Midbrain (tissue), 1 donor: Measurements from ENCODE around the gene MIX23.

Source experiments
- DNase-seq: peaks from one replicate; lab custom pipeline; 2025; lab: John Stamatoyannopoulos, UW

MIX23 gene

GRCh38 chr3:122351612-122352011 lies 31.4 kb downstream of the MIX23 start:
- no peak for DNase-seq

DNA sequence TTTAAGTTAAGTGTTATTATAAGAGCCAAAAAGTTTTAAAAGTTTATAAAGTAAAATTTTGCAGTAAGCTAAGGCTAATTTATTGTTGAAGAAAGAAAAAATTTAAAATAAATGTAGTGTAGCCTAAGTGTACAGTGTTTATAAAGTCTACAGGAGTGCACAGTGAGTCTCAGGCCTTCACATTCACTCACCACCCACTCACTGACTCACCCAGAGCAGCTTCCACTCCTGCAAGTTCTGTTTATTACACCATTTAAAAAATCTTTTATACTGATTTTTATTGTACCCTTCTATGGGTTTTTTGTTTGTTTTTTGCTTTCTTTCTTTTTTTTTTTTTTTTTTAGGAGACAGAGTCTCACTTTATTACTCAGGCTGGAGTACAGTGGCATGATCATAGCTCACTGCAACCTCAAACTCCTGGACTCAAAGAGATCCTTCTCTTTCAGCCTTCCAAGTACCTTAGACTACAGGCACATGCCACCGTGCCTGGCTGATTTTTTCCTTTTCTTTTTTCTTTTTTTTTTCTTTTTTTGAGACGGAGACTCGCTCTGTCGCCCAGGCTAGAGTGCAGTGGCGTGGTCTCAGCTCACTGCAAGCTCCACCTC lies 32.1 kb downstream of the MIX23 start:
- DNase-seq, result no peak

DNA sequence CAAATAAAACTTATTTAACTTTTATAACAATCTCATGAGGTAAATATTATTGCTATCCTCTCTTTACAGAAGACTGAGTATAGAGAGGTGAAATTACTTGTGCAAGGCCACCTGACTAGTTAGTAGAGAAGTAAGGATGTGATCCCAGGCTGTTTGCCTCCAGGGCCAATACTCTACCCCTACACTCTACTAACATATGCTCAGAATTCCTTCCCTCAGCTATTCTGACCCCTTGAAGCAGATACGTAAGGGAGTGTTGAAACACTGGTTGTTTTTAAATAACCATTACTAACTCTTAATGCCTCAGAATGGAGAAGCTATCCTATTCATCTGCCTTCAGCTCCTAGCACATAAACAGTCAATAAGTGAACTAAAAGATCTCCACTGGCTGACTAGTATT lies 33.9 kb downstream of the MIX23 start:
- no peak for DNase-seq

GRCh38 chr3:122343654-122344053 lies 39.4 kb downstream of the MIX23 start:
- DNase-seq, result no peak

DNA sequence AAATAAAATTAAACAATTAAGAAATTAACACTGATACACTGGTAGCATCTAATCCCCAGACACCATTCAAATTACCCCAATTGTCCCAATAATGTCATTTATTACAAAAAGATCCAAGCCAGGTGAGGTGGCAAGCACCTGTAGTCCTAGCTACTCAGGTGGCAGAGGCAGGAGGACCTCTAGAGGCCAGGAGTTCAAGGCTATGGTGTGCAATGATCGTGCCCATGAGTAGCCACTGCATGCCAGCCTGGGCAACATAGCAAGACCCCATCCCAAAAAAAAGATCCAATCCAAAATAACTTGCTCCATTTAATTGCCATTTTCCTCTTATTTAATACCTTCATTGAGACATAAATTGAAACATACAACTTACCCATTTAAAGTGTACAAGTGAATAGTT lies 40.2 kb downstream of the MIX23 start:
- DNase-seq, result no peak

DNA sequence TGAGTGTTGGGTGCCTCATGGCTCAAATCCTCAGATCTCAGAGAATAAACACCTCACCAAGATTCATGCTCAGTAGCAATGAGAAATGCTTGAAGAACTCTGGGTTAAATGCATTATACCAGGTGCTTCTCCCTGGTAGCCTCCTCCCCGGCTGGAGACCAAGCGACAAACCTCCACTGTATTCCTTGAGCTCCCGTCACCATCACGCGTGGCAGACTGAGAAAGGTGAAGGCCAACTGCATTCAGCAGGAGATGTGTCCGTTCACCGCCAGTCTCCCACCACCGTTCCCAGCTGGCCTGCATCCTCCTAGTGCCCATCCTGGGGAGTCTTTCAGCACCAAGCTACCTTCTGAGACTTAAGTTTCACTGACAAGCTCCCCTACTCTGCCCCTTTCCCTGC lies 50.5 kb downstream of the MIX23 start:
- no peak for DNase-seq

GRCh38 chr3:122331886-122332285 lies 51.1 kb downstream of the MIX23 start:
- no peak for DNase-seq

DNA sequence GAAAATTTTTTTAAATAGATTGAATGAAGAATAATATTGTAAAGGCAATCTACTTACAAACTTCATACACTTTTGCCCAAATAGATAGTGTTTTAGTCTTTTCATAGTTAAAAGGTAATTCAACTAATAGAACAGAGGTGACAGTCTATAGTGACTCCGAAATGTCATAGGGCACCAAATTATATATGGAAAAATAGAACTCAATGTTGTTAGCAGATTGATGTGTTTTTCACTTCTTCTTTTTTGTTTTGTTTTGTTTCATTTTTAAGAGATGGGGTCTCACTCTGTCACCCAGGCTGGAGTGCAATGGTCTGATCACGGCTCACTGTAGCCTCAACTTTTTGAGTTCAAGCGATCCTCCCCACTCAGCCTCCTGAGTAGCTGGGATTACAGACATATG lies 57.3 kb downstream of the MIX23 start:
- DNase-seq, result no peak

DNA sequence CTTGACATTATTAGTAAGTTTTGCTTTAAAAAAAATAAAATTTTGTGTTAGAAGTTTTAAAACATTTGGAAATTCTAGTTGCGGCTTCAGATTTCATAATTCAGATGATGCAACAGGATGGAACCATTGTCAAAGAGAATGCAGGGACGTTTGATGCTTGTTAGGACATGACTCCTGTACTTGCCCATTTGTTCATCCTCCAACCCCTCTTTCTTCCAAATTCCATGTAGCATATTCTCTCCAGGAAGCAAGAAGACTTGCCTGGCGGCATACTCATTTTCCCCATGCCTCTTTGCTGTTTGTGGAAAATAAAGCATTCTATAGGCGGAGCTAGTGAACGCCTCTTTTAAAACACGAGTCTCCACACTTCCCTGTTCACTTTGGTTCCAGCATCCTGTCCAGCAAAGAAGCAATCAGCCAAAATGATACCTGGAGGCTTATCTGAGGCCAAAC lies 58.1 kb downstream of the MIX23 start, which contains the start of gene CSTA:
Gene CSTA, plus strand, starts transcription at position 378 of the 453 bp plus-strand sequence. Its CDS starts 45 bp downstream, at position 423.
- no peak for DNase-seq

- DNase-seq, result no peak
Observed at GRCh38 chr3:122322095-122323075, 60.6 kb downstream of the MIX23 start.

- DNase-seq, result no peak
Observed at GRCh38 chr3:122318620-122319019, 64.4 kb downstream of the MIX23 start.

DNA sequence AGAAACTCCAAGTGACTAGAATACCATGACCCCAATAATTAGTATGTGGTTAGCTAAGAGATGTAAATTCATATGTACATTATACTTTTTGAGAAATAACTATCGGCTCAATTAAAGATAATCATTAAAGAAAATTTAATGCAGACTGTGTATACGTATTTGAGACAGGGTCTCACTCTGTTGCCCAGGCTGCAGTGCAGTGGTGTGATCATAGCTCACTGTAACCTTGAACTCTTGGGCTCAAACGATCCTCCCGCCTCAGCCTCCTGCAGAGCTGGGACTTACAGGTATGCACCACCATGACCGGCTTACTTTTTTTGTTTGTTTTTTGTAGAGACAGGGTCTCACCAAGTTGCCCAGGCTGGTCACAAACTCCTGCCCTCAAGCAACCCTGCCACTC lies 66.7 kb downstream of the MIX23 start:
- DNase-seq, result no peak

DNA sequence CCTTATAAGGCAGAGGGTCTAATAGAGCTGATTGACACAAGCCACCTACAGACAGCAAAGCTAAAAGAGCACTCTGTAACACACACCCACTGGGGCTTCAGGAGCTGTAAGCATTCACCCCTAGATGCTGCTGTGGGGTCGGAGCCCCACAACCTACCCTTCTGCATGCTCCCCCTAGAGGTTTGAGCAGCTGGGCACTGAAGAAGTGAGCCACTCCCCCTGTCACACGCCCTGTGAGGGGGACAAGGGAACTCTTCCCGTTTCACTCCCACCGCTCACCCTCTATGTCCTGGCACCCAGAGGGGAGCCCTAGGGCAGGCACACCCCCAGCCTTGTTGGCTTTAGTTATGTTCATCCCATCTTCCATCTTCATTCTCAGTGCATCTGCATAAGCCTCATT lies 67.4 kb downstream of the MIX23 start:
- no peak for DNase-seq

DNA sequence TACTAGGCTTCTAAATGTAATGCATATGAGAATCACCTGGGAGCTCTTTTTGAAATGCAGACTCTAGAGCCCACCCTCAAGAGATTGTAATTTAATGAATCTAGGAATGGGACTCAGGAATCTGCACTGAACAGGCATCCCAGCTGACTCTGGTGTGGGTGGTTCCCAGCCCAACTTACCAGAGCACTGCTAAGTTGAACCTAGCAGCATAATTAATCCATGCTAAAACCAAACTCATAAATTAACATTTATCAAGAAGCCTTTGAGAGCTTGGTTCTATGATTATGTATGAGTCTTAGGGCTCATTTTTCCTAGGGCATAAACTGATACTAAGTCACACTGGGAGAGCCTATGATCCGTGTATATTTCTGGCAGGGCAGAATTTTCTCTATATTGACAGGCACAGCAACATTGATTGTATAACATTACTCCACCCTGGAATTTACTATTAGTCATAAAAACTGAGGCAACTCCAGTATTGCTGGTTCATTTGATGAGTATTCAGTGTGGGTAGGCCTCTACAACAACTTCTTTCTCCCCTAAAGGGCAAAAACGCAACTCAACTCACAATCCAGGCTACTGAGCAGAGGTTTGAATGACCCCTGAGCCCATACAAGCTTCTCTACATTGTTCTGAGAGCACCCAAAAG lies 68.7 kb downstream of the MIX23 start:
- DNase-seq, result no peak

GRCh38 chr3:122313281-122313680 lies 69.8 kb downstream of the MIX23 start:
- no peak for DNase-seq

DNA sequence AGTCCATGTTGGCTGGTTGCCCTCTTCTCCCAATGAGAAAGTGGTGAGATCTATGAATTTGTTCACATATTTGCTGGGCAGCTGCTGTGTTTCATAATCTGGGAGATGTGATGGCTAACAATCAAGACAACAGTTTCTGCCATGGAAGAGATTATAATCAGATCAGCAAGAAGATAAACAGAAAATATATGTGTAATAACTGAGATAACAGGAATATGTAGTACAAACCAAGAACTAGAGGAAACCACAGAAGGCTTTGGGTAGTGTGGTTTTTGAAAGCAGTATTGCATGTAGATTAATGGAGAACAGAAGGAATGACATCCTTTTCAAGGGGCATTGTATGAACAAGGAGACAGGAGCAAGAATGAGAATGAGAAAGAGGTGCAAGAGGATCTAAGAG lies 70.2 kb downstream of the MIX23 start:
- DNase-seq, result no peak

DNA sequence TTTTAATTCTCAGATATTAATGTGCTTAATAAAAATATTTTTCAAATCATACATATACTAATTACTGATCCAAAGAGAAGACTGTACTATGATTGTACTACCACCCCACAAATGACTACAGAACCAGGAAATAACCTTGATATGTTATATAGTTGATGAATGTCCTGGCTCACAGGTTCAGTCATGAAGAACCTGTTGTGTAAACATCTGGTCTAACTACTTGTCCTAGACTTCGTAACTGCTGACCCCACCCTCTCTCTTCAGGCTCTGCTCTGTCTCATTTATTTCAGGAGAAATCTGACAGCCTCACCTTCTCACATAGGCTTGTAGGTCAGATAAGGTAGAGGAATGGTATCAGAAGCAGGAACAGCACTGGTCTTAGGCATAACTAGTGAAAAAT lies 72.7 kb downstream of the MIX23 start:
- DNase-seq, result no peak
